C4-2B (cell line): ENCODE results near the gene ADAM22.

Experiments used
- ZFX ChIP-seq: fragments of 450-650 bp; IDR thresholded peaks from 2 replicates; pipeline ENCODE4 v1.6.1; 2017
- TF ChIP-seq, protein P1 (sequence below): fragments of 450-650 bp; conservative IDR thresholded peaks from 2 replicates; pipeline ENCODE4 v1.5.1; 2017; ENCODE audit warnings: mild to moderate bottlenecking

DNA sequence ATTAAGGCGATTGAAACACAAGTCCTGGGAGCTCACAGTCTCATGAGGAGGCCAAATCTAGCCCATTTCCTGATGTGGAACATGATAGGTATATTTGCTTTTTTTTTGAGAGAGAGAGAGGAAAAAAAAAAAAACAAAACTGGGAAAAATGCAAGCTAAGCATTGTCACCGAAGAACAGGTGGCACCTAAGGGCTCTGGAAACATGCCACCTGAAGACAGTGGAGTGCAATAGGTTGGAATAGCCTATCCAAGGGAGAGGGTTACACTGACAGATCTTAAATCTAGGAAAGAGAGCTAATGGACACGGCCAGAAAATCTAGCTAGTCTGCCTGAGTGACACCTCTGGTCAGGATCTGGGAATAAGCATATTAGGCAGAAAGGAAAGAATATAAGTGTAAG lies 175.6 kb downstream of the ADAM22 start:
- TF ChIP-seq, protein P1, sequence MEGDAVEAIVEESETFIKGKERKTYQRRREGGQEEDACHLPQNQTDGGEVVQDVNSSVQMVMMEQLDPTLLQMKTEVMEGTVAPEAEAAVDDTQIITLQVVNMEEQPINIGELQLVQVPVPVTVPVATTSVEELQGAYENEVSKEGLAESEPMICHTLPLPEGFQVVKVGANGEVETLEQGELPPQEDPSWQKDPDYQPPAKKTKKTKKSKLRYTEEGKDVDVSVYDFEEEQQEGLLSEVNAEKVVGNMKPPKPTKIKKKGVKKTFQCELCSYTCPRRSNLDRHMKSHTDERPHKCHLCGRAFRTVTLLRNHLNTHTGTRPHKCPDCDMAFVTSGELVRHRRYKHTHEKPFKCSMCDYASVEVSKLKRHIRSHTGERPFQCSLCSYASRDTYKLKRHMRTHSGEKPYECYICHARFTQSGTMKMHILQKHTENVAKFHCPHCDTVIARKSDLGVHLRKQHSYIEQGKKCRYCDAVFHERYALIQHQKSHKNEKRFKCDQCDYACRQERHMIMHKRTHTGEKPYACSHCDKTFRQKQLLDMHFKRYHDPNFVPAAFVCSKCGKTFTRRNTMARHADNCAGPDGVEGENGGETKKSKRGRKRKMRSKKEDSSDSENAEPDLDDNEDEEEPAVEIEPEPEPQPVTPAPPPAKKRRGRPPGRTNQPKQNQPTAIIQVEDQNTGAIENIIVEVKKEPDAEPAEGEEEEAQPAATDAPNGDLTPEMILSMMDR, result no peak
- TF ChIP-seq ZFX, result no peak
